A549 (cell line): Measurements from ENCODE around the gene RNH1. TPM values are rescaled to one million over a fixed set of nuclear protein-coding genes. Genes with fewer than 3 reads are reported as not detected.

Experiments used
- ATAC-seq, 2 experiments: fragments of 200-7000 bp in 1 of 2; fragments of >200 bp in 1 of 2; cut with Nextera tagmentation in 1 of 2; cut with Tn5 transposase in 1 of 2; 3 replicates each; pipeline versions ENCODE4 v1.8.0 to v1.9.1; 2018 to 2020; ENCODE audit warnings: mild to moderate bottlenecking in 1 of 2, moderate library complexity in 1 of 2
- CTCF ChIA-PET: fragments of 300-600 bp; sonication (Branson Sonifier 250); formaldehyde crosslinking; extraction: SDS; loops from one replicate; lab custom pipeline; 2021; ENCODE audit warnings: antibody characterized with exemption, inconsistent platforms; lab: Yijun Ruan, JAX
- POLR2A ChIA-PET: fragments of 350-600 bp; formaldehyde crosslinking; extraction: SDS; loops from one replicate; lab custom pipeline; 2021; ENCODE audit warnings: antibody characterized with exemption, inconsistent platforms; lab: Yijun Ruan, JAX
- DNase-seq, 2 experiments: peaks; one replicate each; pipeline versions ENCODE4 v3.0.0 to v3.0.0-alpha.2; 2011 to 2016; ENCODE audit warnings: low read depth in 1 of 2, low spot score in 1 of 2
- FAIRE-seq: peaks from 2 replicates; lab custom pipeline; 2011; peaks lifted over from hg19 to GRCh38; lab: Jason Lieb, UNC
- H3K27ac ChIP-seq, 2 experiments: fragments of >200 bp; sonication (Bioruptor Twin); formaldehyde crosslinking; 3 replicates each; pipeline ENCODE4 v1.5.1; 2016 to 2017
- H3K4me1 ChIP-seq: fragments of >200 bp; sonication (Bioruptor Twin); formaldehyde crosslinking; 3 replicates; pipeline ENCODE4 v1.6.1; 2016
- H3K4me2 ChIP-seq: fragments of >200 bp; sonication (Bioruptor Twin); formaldehyde crosslinking; 3 replicates; pipeline ENCODE4 v1.6.1; 2016
- H3K4me3 ChIP-seq: fragments of >200 bp; sonication (Bioruptor Twin); formaldehyde crosslinking; 3 replicates; pipeline ENCODE4 v1.5.1; 2016
- H3K9me3 ChIP-seq: fragments of >200 bp; sonication (Bioruptor Twin); formaldehyde crosslinking; 3 replicates; pipeline ENCODE4 v1.6.1; 2016
- ATOH8 ChIP-seq: fragments of 250-450 bp; sonication (Bioruptor Pico); IDR thresholded peaks from 2 replicates; pipeline ENCODE4 v1.5.0; 2020; ENCODE audit warnings: low read depth, mild to moderate bottlenecking, moderate library complexity
- BHLHE40 ChIP-seq: IDR thresholded peaks from 2 replicates; pipeline ENCODE4 v1.6.1; 2012; ENCODE audit warnings: low read depth, low read length, inconsistent platforms
- CEBPB ChIP-seq, 2 experiments: fragments of >200 bp in 1 of 2; sonication (Bioruptor Twin) in 1 of 2; formaldehyde crosslinking in 1 of 2; IDR thresholded peaks; 2 replicates each; pipeline ENCODE4 v1.6.1; 2012 to 2016
- CTCF ChIP-seq: fragments of >200 bp; sonication (Bioruptor Twin); formaldehyde crosslinking; IDR thresholded peaks from 3 replicates; pipeline ENCODE4 v1.5.1; 2016
- E2F6 ChIP-seq: IDR thresholded peaks from 2 replicates; pipeline ENCODE4 v1.6.1; 2012; ENCODE audit warnings: low read depth, borderline replicate concordance
- ELK1 ChIP-seq: fragments of 150-350 bp; IDR thresholded peaks from 2 replicates; pipeline ENCODE4 v1.6.1; 2014; ENCODE audit warnings: low read depth, mild to moderate bottlenecking, low read length
- ESRRA ChIP-seq: fragments of 150-350 bp; IDR thresholded peaks from 2 replicates; pipeline ENCODE4 v1.6.1; 2014; ENCODE audit warnings: mild to moderate bottlenecking, low read length, borderline replicate concordance
- FOXS1 ChIP-seq: fragments of 250-450 bp; sonication (Bioruptor Pico); IDR thresholded peaks from 2 replicates; pipeline ENCODE4 v1.5.0; 2020; ENCODE audit warnings: mild to moderate bottlenecking, moderate library complexity
- HES2 ChIP-seq: fragments of >200 bp; sonication (Bioruptor Twin); formaldehyde crosslinking; IDR thresholded peaks from 2 replicates; pipeline ENCODE4 v1.6.1; 2016
- HEYL ChIP-seq: fragments of 250-450 bp; sonication (Bioruptor Pico); IDR thresholded peaks from 2 replicates; pipeline ENCODE4 v1.8.0; 2021; ENCODE audit warnings: mild to moderate bottlenecking, moderate library complexity
- MAZ ChIP-seq: fragments of 150-350 bp; IDR thresholded peaks from 2 replicates; pipeline ENCODE4 v1.6.1; 2014; ENCODE audit warnings: antibody characterized with exemption, low read depth, low read length, borderline replicate concordance
- MYC ChIP-seq: IDR thresholded peaks from 2 replicates; pipeline ENCODE4 v1.6.1; 2012; ENCODE audit warnings: mild to moderate bottlenecking, inconsistent platforms, low read length, improper control_type of control experiment, borderline replicate concordance
- PHF8 ChIP-seq: fragments of 200-600 bp; sonication (generic); IDR thresholded peaks from 2 replicates; pipeline ENCODE4 v1.6.1; 2016; ENCODE audit warnings: low read depth, mild to moderate bottlenecking, antibody characterized with exemption, moderate library complexity, borderline replicate concordance
- REST ChIP-seq: fragments of 200-600 bp; sonication (generic); IDR thresholded peaks from 2 replicates; pipeline ENCODE4 v1.6.1; 2016; ENCODE audit warnings: antibody characterized with exemption, mild to moderate bottlenecking, moderate library complexity
- SREBF2 ChIP-seq: fragments of 450-650 bp; IDR thresholded peaks from 2 replicates; pipeline ENCODE4 v1.6.1; 2014; ENCODE audit warnings: mild to moderate bottlenecking, moderate library complexity
- TFCP2L1 ChIP-seq: fragments of 250-450 bp; sonication (Bioruptor Pico); IDR thresholded peaks from 2 replicates; pipeline ENCODE4 v1.5.0; 2021; ENCODE audit warnings: mild to moderate bottlenecking
- ZC3H11A ChIP-seq: fragments of 450-650 bp; IDR thresholded peaks from 2 replicates; pipeline ENCODE4 v1.6.1; 2014; ENCODE audit warnings: antibody characterized with exemption, mild to moderate bottlenecking
- ZSCAN20 ChIP-seq: fragments of 250-450 bp; sonication (Bioruptor Pico); IDR thresholded peaks from 2 replicates; pipeline ENCODE4 v1.8.0; 2022; ENCODE audit warnings: mild to moderate bottlenecking, moderate library complexity
- WGBS: methylation state at CpG from one replicate; pipeline ENCODE4 v1.1.6; 2017; ENCODE audit errors: missing lambda C conversion rate; 5-methylcytosine and 5-hydroxymethylcytosine counted together
- polyA plus RNA-seq, 4 experiments: library from polyadenylated mRNA; depleted of rRNA in 3 of 4; stranded (reverse); fragments of >200 nt; fragmentation: RNase III in 1 of 4; extraction: RNeasy Plus Mini Kit Qiagen cat#74134 plus additional on column Dnase treatment in 1 of 4; gene quantifications; 2 replicates in 3 of 4; 3 replicates in 1 of 4; pipeline ENCODE4 v1.2.3, GENCODE V29; 2011 to 2017

The RNH1 gene
- polyA plus RNA-seq, 2 of the 4 experiments (the other 2 are of a cell fraction), result 85.8 to 135 TPM

- TF ChIP-seq CEBPB (IDR thresholded peaks at IDR 0.05) (no peak), BHLHE40 (no peak), HES2 (no peak), ZC3H11A (no peak), PHF8 (no peak), HEYL (CRISPR knock-in tag) (no peak)
These were observed 18.1 kb downstream of the RNH1 start (continued) for GRCh38 chr11:488992-489391.

- POLR2A ChIA-PET, result no interaction called here
- FAIRE-seq, result no peak
- DNase-seq, result no peak
- no peak for ATAC-seq
- H3K4me3 ChIP-seq, result no peak overlapping the region
- CTCF ChIA-PET, result interaction anchor here (0.8 to 2.8 kb wide), 3 partner anchors 12 to 30 kb away, joined by 3 to 10 read pairs (median 3); no protein-coding TSS in a partner anchor
- no peak overlapping the region for H3K4me2 ChIP-seq
- no peaks in the 10 kb centered on the region for H3K9me3 ChIP-seq
- 92% methylated on average over 12 of the region's 19 CpGs for WGBS
- H3K4me1 ChIP-seq, result no peaks in the 10 kb centered on the region
- H3K27ac ChIP-seq, result no peak overlapping the region
- no peak for TF ChIP-seq MAZ
- no peak for TF ChIP-seq REST
- no peak for TF ChIP-seq TFCP2L1 (CRISPR knock-in tag)
- TF ChIP-seq ZSCAN20 (CRISPR knock-in tag), result no peak
- no peak for TF ChIP-seq E2F6
- TF ChIP-seq SREBF2, result no peak
- TF ChIP-seq ATOH8 (CRISPR knock-in tag), result no peak
- TF ChIP-seq ESRRA, result no peak
- no peak for TF ChIP-seq FOXS1 (CRISPR knock-in tag)
- TF ChIP-seq CTCF, result no peak
- TF ChIP-seq ELK1, result no peak
- TF ChIP-seq ZC3H11A, result no peak
- TF ChIP-seq MYC, result no peak
These were observed 18.5 kb downstream of the RNH1 start for GRCh38 chr11:488579-488978.
